DND-41 (cell line): Measurements from ENCODE around the gene MIX23.
"Not testable (repeated sequence)": the region's sequence is repeated elsewhere in the genome, so short reads cannot be mapped to it uniquely, and the experiment has no call there.

Experiments used
- ATAC-seq: fragments of 200-7000 bp; cut with Tn5 transposase; 3 replicates; pipeline ENCODE4 v1.9.1; 2021; ENCODE audit warnings: low read depth; ENCODE audit not compliant: insufficient read depth
- DNase-seq: peaks from one replicate; pipeline ENCODE4 v3.0.0-alpha.2; 2020
- H2AFZ ChIP-seq: 2 replicates; pipeline ENCODE4 v1.6.0; 2012; ENCODE audit warnings: low read depth, low read length
- H3K27ac ChIP-seq: 2 replicates; pipeline ENCODE4 v1.5.1; 2012; ENCODE audit warnings: low read length, inconsistent platforms
- H3K27me3 ChIP-seq: fragments of 200-600 bp; sonication (generic); 2 replicates; pipeline ENCODE4 v1.6.0; 2012; ENCODE audit warnings: low read length, mild to moderate bottlenecking, inconsistent platforms; ENCODE audit not compliant: insufficient read depth, poor library complexity
- H3K36me3 ChIP-seq: 2 replicates; pipeline ENCODE4 v1.5.1; 2012; ENCODE audit warnings: low read length, inconsistent platforms; ENCODE audit not compliant: insufficient read depth
- H3K4me1 ChIP-seq: 2 replicates; pipeline ENCODE4 v1.5.1; 2012; ENCODE audit warnings: mild to moderate bottlenecking, low read length; ENCODE audit not compliant: insufficient read depth
- H3K4me2 ChIP-seq: 2 replicates; pipeline ENCODE4 v1.6.0; 2012; ENCODE audit warnings: mild to moderate bottlenecking, moderate library complexity, low read length, inconsistent platforms; ENCODE audit not compliant: insufficient read depth
- H3K4me3 ChIP-seq, 2 experiments: fragments of 200-600 bp in 1 of 2; shearing (Covaris generic) in 1 of 2; 2 replicates each; pipeline ENCODE4 v1.5.1; 2012 to 2016; ENCODE audit warnings: inconsistent platforms in 2 of 2, low read length in 2 of 2, mild to moderate bottlenecking in 2 of 2, low read depth in 1 of 2, moderate library complexity in 1 of 2
- H3K79me2 ChIP-seq: 2 replicates; pipeline ENCODE4 v1.6.0; 2012; ENCODE audit warnings: low read length, inconsistent platforms; ENCODE audit not compliant: insufficient read depth
- H3K9ac ChIP-seq: 2 replicates; pipeline ENCODE4 v1.6.0; 2012; ENCODE audit warnings: low read depth, mild to moderate bottlenecking, inconsistent platforms, low read length, moderate library complexity
- H3K9me3 ChIP-seq: 2 replicates; pipeline ENCODE4 v1.5.1; 2012; ENCODE audit warnings: low read length, moderate library complexity, mild to moderate bottlenecking, inconsistent platforms; ENCODE audit not compliant: insufficient read depth, severe bottlenecking
- H4K20me1 ChIP-seq: 2 replicates; pipeline ENCODE4 v1.6.0; 2012; ENCODE audit warnings: low read length; ENCODE audit not compliant: insufficient read depth
- CTCF ChIP-seq: IDR thresholded peaks from 2 replicates; pipeline ENCODE4 v1.5.1; 2012; ENCODE audit warnings: borderline replicate concordance, low read length, moderate library complexity, mild to moderate bottlenecking; ENCODE audit not compliant: poor library complexity, severe bottlenecking; ENCODE audit errors: extremely low read depth
- EZH2 ChIP-seq: IDR thresholded peaks from 3 replicates; pipeline ENCODE4 v1.6.1; 2012; ENCODE audit warnings: borderline replicate concordance, low read depth, mild to moderate bottlenecking, moderate library complexity, low read length, inconsistent platforms; ENCODE audit not compliant: severe bottlenecking

MIX23 gene

GRCh38 chr3:122366379-122366749 is 16.7 kb downstream of the MIX23 start:
- Histone ChIP-seq H3K27me3 (no peaks in the 10 kb centered on the region), H3K79me2 (no peaks in the 10 kb centered on the region), H3K4me2 (no peak overlapping the region), H3K4me3 (no peak overlapping the region), H3K9me3 (no peaks in the 10 kb centered on the region), H3K9ac (no peak overlapping the region), H2AFZ (no peak overlapping the region), H4K20me1 (no peaks in the 10 kb centered on the region; the same call in 1 of the 2 replicates), H3K36me3 (peaks cover 84% of the 10 kb centered on the region), H3K4me1 (no peaks in the 10 kb centered on the region), H3K27ac (no peak overlapping the region)
- no peak for ATAC-seq
- TF ChIP-seq EZH2 (no peak), CTCF (no peak)
- DNase-seq = no peak

- H3K9ac ChIP-seq, H3K27ac ChIP-seq, ATAC-seq, H3K4me1 ChIP-seq, H3K4me3 ChIP-seq, H3K79me2 ChIP-seq, H3K9me3 ChIP-seq, H3K27me3 ChIP-seq, H4K20me1 ChIP-seq, H2AFZ ChIP-seq, DNase-seq, H3K4me2 ChIP-seq: not testable (repeated sequence)
- H3K36me3 ChIP-seq = peaks cover 80% of the 10 kb centered on the region
Observed at GRCh38 chr3:122365582-122366378, 17.3 kb downstream of the MIX23 start.

GRCh38 chr3:122365073-122365472 is 18.0 kb downstream of the MIX23 start:
- Histone ChIP-seq H3K9ac (no peak overlapping the region), H3K79me2 (no peaks in the 10 kb centered on the region), H3K9me3 (no peaks in the 10 kb centered on the region), H3K4me3 (no peak overlapping the region), H3K36me3 (peaks cover 74% of the 10 kb centered on the region), H4K20me1 (no peaks in the 10 kb centered on the region; the same call in 1 of the 2 replicates), H3K4me2 (no peak overlapping the region), H3K4me1 (no peaks in the 10 kb centered on the region), H3K27me3 (no peaks in the 10 kb centered on the region), H2AFZ (no peak overlapping the region), H3K27ac (no peak overlapping the region)
- no peak for TF ChIP-seq CTCF
- no peak for TF ChIP-seq EZH2
- DNase-seq = no peak
- ATAC-seq = no peak

GRCh38 chr3:122364490-122364889 is 18.5 kb downstream of the MIX23 start:
- TF ChIP-seq EZH2 = no peak
- TF ChIP-seq CTCF = no peak
- no peak overlapping the region for H2AFZ ChIP-seq
- H3K36me3 ChIP-seq = peaks cover 68% of the 10 kb centered on the region

More at GRCh38 chr3:122364490-122364889, 18.5 kb downstream of the MIX23 start:
- Histone ChIP-seq H3K9me3 (no peaks in the 10 kb centered on the region), H3K9ac (no peak overlapping the region), H3K4me3 (no peak overlapping the region), H4K20me1 (no peaks in the 10 kb centered on the region; the same call in 1 of the 2 replicates), H3K4me1 (no peaks in the 10 kb centered on the region), H3K4me2 (no peak overlapping the region), H3K27me3 (no peaks in the 10 kb centered on the region), H3K27ac (no peak overlapping the region), H3K79me2 (no peaks in the 10 kb centered on the region)
- no peak for ATAC-seq
- no peak for DNase-seq
